Heart right ventricle (tissue), 16 donors: Measurements from ENCODE around the gene FEN1. TPM values are rescaled to one million over a fixed set of nuclear protein-coding genes. Genes with fewer than 3 reads are reported as not detected.

Experiments
- ATAC-seq, 8 donors: fragments of 200-7000 bp; cut with Tn5 transposase; one replicate each; pipeline ENCODE4 v1.9.1; 2020; ENCODE audit warnings: mild to moderate bottlenecking in 8 of 8, moderate library complexity in 8 of 8, moderate number of reproducible peaks in 1 of 8
- DNase-seq, 2 donors: peaks; one replicate each; pipeline ENCODE4 v3.0.0-alpha.2; 2020
- H3K27ac ChIP-seq, 10 donors: fragments of 200-600 bp; sonication (generic) in 2 of 10; one replicate each; pipeline versions ENCODE4 v1.5.0 to v1.8.0; 2020 to 2022; ENCODE audit warnings: mild to moderate bottlenecking in 3 of 10
- H3K27me3 ChIP-seq, 7 donors: fragments of 200-600 bp; one replicate each; pipeline ENCODE4 v1.8.0; 2021 to 2022; ENCODE audit warnings: mild to moderate bottlenecking in 2 of 7
- H3K36me3 ChIP-seq, 9 donors: fragments of 200-600 bp; sonication (generic) in 1 of 9; one replicate each; pipeline versions ENCODE4 v1.5.0 to v1.8.0; 2020 to 2022; ENCODE audit warnings: mild to moderate bottlenecking in 2 of 9
- H3K4me1 ChIP-seq, 9 donors: fragments of 200-600 bp; sonication (generic) in 1 of 9; one replicate each; pipeline versions ENCODE4 v1.5.0 to v1.8.0; 2020 to 2022; ENCODE audit warnings: mild to moderate bottlenecking in 4 of 9
- H3K4me3 ChIP-seq, 10 donors: fragments of 200-600 bp; sonication (generic) in 2 of 10; one replicate each; pipeline versions ENCODE4 v1.5.0 to v1.8.0; 2020 to 2022; ENCODE audit warnings: mild to moderate bottlenecking in 7 of 10, moderate library complexity in 2 of 10
- H3K9me3 ChIP-seq, 11 donors: fragments of 200-600 bp in 10 of 11; sonication (generic) in 2 of 11; one replicate each; pipeline versions ENCODE4 v1.5.0 to v1.8.0; 2013 to 2022; ENCODE audit warnings: mild to moderate bottlenecking in 2 of 11, control low read depth in 1 of 11, moderate library complexity in 1 of 11
- WGBS, 2 donors: extraction: QIAGEN DNeasy Blood & Tissue Kit; methylation state at CpG; one replicate each; pipeline ENCODE4 v1.1.7; 2013; ENCODE audit warnings: inconsistent platforms in 1 of 2; 5-methylcytosine and 5-hydroxymethylcytosine counted together
- intact Hi-C, 10 donors: fragments of 100-400 bp; cut with DNase I; formaldehyde crosslinking; loops; one replicate each; pipeline versions ENCODE4 v1.11.1 to v1.14.2; 2022
- polyA plus RNA-seq, 2 donors: library from polyadenylated mRNA; stranded (reverse); fragments of 200-250 nt; gene quantifications; one replicate each; pipeline ENCODE4 v1.2.3, GENCODE V29; 2013
- total RNA-seq, 10 donors: library from RNA; stranded (reverse); fragmentation: NEBNext Ultra II Directional in 3 of 10; extraction: Animal tissue kit (Norgen Biotek cat#: 25700) in 3 of 10; gene quantifications; one replicate each; pipeline versions ENCODE4 v1.2.1 to v1.2.4, GENCODE V29; 2021 to 2023
- TF ChIP-seq, protein P1 (sequence below), 9 donors: fragments of 200-600 bp; sonication (generic) in 2 of 9; IDR thresholded peaks; one replicate each; pipeline versions ENCODE4 v1.5.0 to v1.8.0; 2021 to 2022; ENCODE audit warnings: antibody characterized with exemption in 9 of 9, mild to moderate bottlenecking in 5 of 9, moderate library complexity in 1 of 9
- donor health status: Arrhythmogenic right ventricular cardiomyopathy.
- donor health status: ischemic (EF 13 %, LVEDD 7.1; RV severe dilation, severe dysfunction).
- donor health status: healthy with polysubstance abuse.
- donor health status: DM: no; HTN: yes; CAD: no.
- donor health status: DM: no; HTN: no; CAD: no.
- donor health status: ischemic (EF 25% LVEDD 6.9; RV normal size, moderate dysfunction).
- donor health status: ischemic (EF 25% LVEDD 5.7; RV mildly dilated, moderate dysfunction).
- donor health status: healthy.
- donor health status: DM: yes; HTN: yes; CAD: no.
- donor health status: Ischemic cardiomyopathy.
- donor health status: ischemic (EF 35%, LVEDD 5.7; RV mildly dilated, moderate dysfunction).
- donor health status: nonischemic (EF 11% LVEDD 7.7; RV severe dilation, severe dysfunction).
- donor health status: DM: yes; HTN: yes; CAD: no.
- donor health status: PGD.
- donor health status: ischemic (EF 29% LVEDD 5.4; RV normal size, mild dysfunction).
- donor health status: nonischemic (EF 23%, LVEDD 6.1; RV moderate dilation, normal function).

The FEN1 gene
- total and polyA plus RNA-seq, 12 donors, result 2.1 to 8.8 (median 6.2) TPM

DNA sequence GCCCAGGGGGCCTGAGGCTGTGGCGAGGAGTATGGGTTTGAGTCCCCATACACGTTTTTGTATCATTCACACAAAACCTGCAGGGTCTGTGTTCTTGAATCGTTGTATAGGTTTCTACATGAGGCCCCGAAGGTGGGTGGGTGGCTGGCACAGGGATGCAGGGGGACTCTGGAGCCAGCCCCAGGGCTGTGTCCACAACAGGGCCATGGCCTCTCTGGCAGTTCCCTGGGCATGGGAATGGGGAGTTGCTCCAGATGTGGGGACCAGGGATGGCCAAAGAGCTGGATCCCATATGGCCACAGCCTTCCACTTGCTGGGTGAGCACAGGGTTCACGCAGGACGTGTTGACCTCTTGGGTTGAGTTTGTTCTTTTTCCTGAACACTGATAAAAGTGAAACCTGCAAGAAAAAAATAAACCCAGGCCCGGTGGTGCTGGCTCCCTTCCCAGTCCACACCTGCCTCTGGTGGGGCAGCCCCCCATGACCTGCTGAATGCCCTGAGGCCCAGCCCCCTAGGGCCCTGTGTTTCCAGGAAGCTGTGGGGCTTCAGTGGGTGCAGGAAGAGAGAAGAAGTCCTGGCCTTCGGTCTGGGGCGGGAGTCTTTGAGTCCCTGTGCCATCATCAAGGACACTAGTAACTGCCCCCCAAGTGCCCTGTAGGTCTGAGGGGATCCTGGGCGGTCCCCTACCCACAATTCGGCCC, 24.2 kb upstream of the FEN1 start:
- DNase-seq (no peak), ATAC-seq (no peak)
- Histone ChIP-seq H3K36me3 (no peaks in the 10 kb centered on the region), H3K4me3 (no peak overlapping the region), H3K9me3 (no peaks in the 10 kb centered on the region), H3K27me3 (peaks cover 0 to 6% (median 0%) of the 10 kb centered on the region in 7 donors), H3K27ac (no peak overlapping the region), H3K4me1 (peaks cover 0 to 8% (median 0%) of the 10 kb centered on the region in 9 donors)
- WGBS, 2 donors, result 76 to 78% methylated on average over 11 of the region's 11 CpGs
- intact Hi-C loops, result no loop called here
- TF ChIP-seq, protein P1, sequence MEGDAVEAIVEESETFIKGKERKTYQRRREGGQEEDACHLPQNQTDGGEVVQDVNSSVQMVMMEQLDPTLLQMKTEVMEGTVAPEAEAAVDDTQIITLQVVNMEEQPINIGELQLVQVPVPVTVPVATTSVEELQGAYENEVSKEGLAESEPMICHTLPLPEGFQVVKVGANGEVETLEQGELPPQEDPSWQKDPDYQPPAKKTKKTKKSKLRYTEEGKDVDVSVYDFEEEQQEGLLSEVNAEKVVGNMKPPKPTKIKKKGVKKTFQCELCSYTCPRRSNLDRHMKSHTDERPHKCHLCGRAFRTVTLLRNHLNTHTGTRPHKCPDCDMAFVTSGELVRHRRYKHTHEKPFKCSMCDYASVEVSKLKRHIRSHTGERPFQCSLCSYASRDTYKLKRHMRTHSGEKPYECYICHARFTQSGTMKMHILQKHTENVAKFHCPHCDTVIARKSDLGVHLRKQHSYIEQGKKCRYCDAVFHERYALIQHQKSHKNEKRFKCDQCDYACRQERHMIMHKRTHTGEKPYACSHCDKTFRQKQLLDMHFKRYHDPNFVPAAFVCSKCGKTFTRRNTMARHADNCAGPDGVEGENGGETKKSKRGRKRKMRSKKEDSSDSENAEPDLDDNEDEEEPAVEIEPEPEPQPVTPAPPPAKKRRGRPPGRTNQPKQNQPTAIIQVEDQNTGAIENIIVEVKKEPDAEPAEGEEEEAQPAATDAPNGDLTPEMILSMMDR (IDR thresholded peaks at IDR 0.05), result no peak

DNA sequence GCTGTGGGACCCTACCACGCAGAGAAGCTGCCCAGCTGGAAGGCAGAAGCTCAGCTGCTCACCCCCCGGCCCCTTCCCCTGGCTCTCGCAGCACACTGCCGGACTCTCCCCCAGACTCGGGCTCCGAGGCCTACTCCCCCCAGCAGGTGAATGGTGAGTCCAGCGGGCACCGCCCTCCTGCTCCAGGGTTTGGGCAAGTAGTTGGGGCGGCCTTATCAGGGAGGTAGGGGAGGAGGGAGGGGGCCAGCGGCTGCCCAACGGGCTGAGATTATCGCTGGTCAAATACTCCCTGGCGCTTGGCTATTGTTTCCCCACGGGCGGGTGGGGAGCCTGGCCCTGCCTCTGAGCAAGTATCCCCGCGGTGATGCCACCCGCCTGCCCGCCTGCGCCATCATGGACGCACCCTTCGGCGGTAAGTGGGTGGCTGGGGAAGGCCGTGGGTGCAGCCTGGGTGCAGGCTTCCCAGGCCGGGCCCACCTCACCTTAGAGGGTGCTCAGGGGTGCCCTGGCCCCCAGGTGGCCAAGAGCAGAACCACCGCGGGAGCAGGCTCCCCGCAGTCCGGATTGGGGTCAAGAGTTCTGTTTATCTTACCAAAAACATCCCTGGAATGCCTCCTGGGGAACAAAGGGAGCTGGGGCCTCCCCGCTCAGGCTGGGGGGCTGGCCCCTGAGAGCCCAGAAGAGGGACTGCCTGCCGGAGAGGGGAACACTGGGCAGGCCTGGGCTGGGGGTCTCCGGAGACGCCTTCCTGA, 23.4 kb upstream of the FEN1 start:
- TF ChIP-seq, protein P1 (IDR thresholded peaks at IDR 0.05), result no peak
- WGBS, 2 donors, result 65 to 67% methylated on average over 33 of the region's 33 CpGs
- Histone ChIP-seq H3K27me3 (peaks cover 0 to 3% (median 0%) of the 10 kb centered on the region in 7 donors), H3K36me3 (no peaks in the 10 kb centered on the region), H3K4me3 (no peak overlapping the region), H3K9me3 (no peaks in the 10 kb centered on the region), H3K4me1 (peaks cover 0 to 8% (median 0%) of the 10 kb centered on the region in 9 donors), H3K27ac (no peak overlapping the region)
- no peak for ATAC-seq
- DNase-seq, result no peak
- intact Hi-C loops, result no loop called here

DNA sequence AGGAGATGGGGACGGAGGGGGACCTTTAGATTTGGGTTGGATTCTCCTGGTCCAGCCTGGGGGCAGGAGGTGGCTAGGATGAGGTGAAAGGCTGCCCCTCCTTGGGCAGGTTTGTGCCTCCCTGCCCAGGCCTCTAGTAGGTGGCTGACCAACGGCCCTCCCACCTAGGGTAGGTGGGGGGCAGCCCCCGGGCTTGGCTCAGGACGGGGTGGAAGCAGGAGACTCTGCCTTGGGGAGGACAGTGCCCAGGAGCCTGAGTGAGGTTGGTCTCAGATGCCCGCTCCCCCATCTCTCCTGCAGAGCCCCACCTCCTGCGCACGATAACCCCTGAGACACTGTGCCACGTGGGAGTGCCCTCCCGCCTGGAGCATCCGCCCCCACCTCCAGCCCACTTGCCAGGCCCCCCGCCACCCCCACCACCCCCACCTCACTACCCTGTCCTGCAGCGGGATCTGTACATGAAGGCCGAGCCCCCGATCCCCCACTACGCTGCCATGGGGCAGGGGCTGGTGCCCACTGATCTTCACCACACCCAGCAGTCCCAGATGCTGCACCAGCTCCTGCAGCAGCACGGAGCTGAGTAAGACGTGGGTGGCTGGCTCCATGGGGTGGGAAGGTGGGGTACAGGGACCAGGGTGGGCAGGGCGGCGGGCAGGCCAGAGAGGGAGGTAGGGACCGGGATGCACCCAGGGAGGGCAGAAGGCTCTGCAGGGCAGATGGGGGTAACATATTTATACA, 22.6 kb upstream of the FEN1 start:
- 90 to 91% methylated on average over 19 to 20 of the region's 20 CpGs for WGBS, 2 donors
- H3K36me3 ChIP-seq, result no peaks in the 10 kb centered on the region
- ATAC-seq, result no peak
- H3K4me3 ChIP-seq, result no peak overlapping the region
- intact Hi-C loops, result no loop called here
- TF ChIP-seq, protein P1 (IDR thresholded peaks at IDR 0.05), result no peak
- H3K27me3 ChIP-seq, result no peaks in the 10 kb centered on the region
- H3K27ac ChIP-seq, result no peak overlapping the region
- no peaks in the 10 kb centered on the region for H3K9me3 ChIP-seq
- DNase-seq, result no peak
- H3K4me1 ChIP-seq, result peaks cover 0 to 8% (median 0%) of the 10 kb centered on the region in 9 donors

DNA sequence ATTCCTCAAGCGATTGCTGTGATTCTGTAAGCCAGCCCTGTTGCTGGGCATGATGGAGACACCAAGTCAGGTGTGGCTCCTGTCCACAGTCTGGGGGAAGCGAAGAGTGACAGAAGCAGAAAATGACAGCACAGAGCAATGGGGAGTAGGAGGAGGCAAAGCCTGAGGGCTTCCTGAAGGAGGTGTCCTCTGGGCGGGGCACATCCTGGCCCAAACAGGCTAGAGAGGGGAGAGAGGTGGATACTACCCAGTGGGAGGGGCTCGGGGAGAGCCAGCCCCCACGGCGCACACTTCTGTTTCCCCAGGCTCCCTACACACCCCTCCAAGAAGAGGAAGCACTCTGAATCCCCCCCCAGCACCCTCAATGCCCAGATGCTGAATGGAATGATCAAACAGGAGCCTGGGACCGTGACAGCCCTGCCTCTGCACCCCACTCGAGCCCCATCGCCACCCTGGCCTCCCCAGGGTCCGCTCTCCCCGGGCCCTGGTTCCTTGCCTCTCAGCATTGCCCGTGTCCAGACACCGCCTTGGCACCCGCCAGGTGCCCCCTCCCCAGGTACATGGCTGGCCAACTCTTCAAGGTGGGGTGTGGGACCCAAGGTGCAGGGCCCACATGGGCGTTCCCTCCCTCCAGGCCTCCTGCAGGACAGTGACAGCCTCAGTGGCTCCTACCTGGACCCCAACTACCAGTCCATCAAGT, 21.4 kb upstream of the FEN1 start:
- no peak for DNase-seq

More for the DNA sequence above, 21.4 kb upstream of the FEN1 start:
- H3K4me3 ChIP-seq, result no peak overlapping the region
- H3K4me1 ChIP-seq, result peaks cover 0 to 8% (median 0%) of the 10 kb centered on the region in 9 donors
- no peak for ATAC-seq
- no peaks in the 10 kb centered on the region for H3K36me3 ChIP-seq
- intact Hi-C loops, result no loop called here
- TF ChIP-seq, protein P1 (IDR thresholded peaks at IDR 0.05), result no peak
- H3K27me3 ChIP-seq, result no peaks in the 10 kb centered on the region
- 86 to 88% methylated on average over 15 of the region's 15 CpGs for WGBS, 2 donors
- H3K9me3 ChIP-seq, result no peaks in the 10 kb centered on the region
- H3K27ac ChIP-seq, result no peak overlapping the region
